Activated CD8-positive, alpha-beta memory T cell treated with anti-CD3 and anti-CD28 coated beads, Interleukin-2, amount 50 U/mL, for 1 hour (primary cell): ENCODE data around the gene WDR88.
"Not testable (repeated sequence)": the region's sequence is repeated elsewhere in the genome, so short reads cannot be mapped to it uniquely, and the experiment has no call there.

Experiments
- DNase-seq: peaks from one replicate; pipeline ENCODE4 v3.0.0-alpha.2; 2020; ENCODE audit errors: extremely low read depth

WDR88 gene

GRCh38 chr19:33132021-33132420 is at the start of gene WDR88:
WDR88 (plus strand) TSS chr19:33132114; CDS start chr19:33132170, 56 bp downstream.
- DNase-seq = no peak

- no peak for DNase-seq
These were observed 46.3 kb upstream of the WDR88 start for GRCh38 chr19:33085570-33086128.

- no peak for DNase-seq
These were observed 45.0 kb upstream of the WDR88 start for GRCh38 chr19:33086955-33087354.

- DNase-seq = no peak
These were observed 42.9 kb upstream of the WDR88 start for GRCh38 chr19:33089010-33089409.

GRCh38 chr19:33090179-33090578 is 41.7 kb upstream of the WDR88 start:
- DNase-seq = no peak

GRCh38 chr19:33093420-33094210 is 38.3 kb upstream of the WDR88 start:
- no peak for DNase-seq

GRCh38 chr19:33094436-33095067 is 37.4 kb upstream of the WDR88 start:
- no peak for DNase-seq

GRCh38 chr19:33096005-33096404 is 35.9 kb upstream of the WDR88 start:
- DNase-seq = no peak

GRCh38 chr19:33098055-33098534 is 33.8 kb upstream of the WDR88 start:
- no peak for DNase-seq

GRCh38 chr19:33100894-33101644 is 30.8 kb upstream of the WDR88 start:
- DNase-seq = no peak

- DNase-seq = no peak
These were observed 29.0 kb upstream of the WDR88 start for GRCh38 chr19:33102893-33103292.

- no peak for DNase-seq
These were observed 23.8 kb upstream of the WDR88 start for GRCh38 chr19:33108161-33108560.

- no peak for DNase-seq
These were observed 21.6 kb upstream of the WDR88 start for GRCh38 chr19:33110137-33110910.

- no peak for DNase-seq
These were observed 20.3 kb upstream of the WDR88 start for GRCh38 chr19:33111587-33111986.

- no peak for DNase-seq
These were observed 17.6 kb upstream of the WDR88 start for GRCh38 chr19:33114312-33114711.

GRCh38 chr19:33117501-33117900 is 14.4 kb upstream of the WDR88 start:
- no peak for DNase-seq

- DNase-seq = no peak
These were observed 13.3 kb upstream of the WDR88 start for GRCh38 chr19:33118643-33119042.

GRCh38 chr19:33124207-33125098 is 7.5 kb upstream of the WDR88 start:
- DNase-seq = no peak

GRCh38 chr19:33125929-33126388 is 6.0 kb upstream of the WDR88 start:
- peak; percentile 5 for DNase-seq

- DNase-seq = not testable (repeated sequence)
These were observed 5.2 kb upstream of the WDR88 start for GRCh38 chr19:33126712-33127111.
